ENCODE results near the gene PRR9. TPM values are rescaled to one million over a fixed set of nuclear protein-coding genes. Genes with fewer than 3 reads are reported as not detected.
"Not testable (repeated sequence)": the region's sequence is repeated elsewhere in the genome, so short reads cannot be mapped to it uniquely, and the experiment has no call there.

The PRR9 gene
- total and polyA plus RNA-seq, 2 of the 8 experiments (the other 6 are each of a cell fraction or from before 2014, with no cell fraction given), result not detected

- not testable (repeated sequence) for FAIRE-seq
These were observed 29.1 kb upstream of the PRR9 start for GRCh38 chr1:153188301-153188700.

More at GRCh38 chr1:153188301-153188700, 29.1 kb upstream of the PRR9 start:
- H3K14ac ChIP-seq (ENCODE audit: insufficient read length); H3K36me3 ChIP-seq (ENCODE audit: control insufficient read depth in 2 of 4, insufficient read depth in 4 of 4, low read length in 3 of 4); H2BK5ac ChIP-seq (ENCODE audit: low read depth, low read length); H3K9ac ChIP-seq (replicated peaks in 1 of 4; ENCODE audit: extremely low read depth in 1 of 4, low read depth in 3 of 4, low read length in 3 of 4); H2BK12ac ChIP-seq (ENCODE audit: low read depth, low read length); POLR2A ChIA-PET (ENCODE audit: partially characterized antibody); H3K56ac ChIP-seq (replicated peaks; ENCODE audit: insufficient read length, low read depth, low read length); H3K4me3 ChIP-seq (ENCODE audit: extremely low read depth in 1 of 4, insufficient read depth in 2 of 4, low read depth in 3 of 4, low read length in 4 of 4); H3K79me2 ChIP-seq (ENCODE audit: control insufficient read depth in 1 of 2, insufficient read depth in 2 of 2, low read length in 2 of 2); H3K23me2 ChIP-seq (ENCODE audit: low read depth, low read length); H3K27me3 ChIP-seq (replicated peaks in 1 of 4; ENCODE audit: control insufficient read depth in 3 of 4, extremely low read depth in 1 of 4, insufficient read depth in 3 of 4, low read length in 3 of 4); H3K18ac ChIP-seq (ENCODE audit: extremely low read depth, low read length); H4K5ac ChIP-seq (ENCODE audit: insufficient read length, low read depth, low read length); H2AFZ ChIP-seq (ENCODE audit: low read length); H2BK20ac ChIP-seq (ENCODE audit: low read length); H3K4ac ChIP-seq (replicated peaks; ENCODE audit: insufficient read length, low read depth, low read length); H3K4me2 ChIP-seq (ENCODE audit: insufficient read depth in 1 of 2, low read depth in 2 of 2, low read length in 2 of 2); H3K27ac ChIP-seq (ENCODE audit: low read depth, low read length); H4K91ac ChIP-seq (replicated peaks; ENCODE audit: insufficient read length, low read length); H2BK120ac ChIP-seq (replicated peaks; ENCODE audit: low read depth, low read length); H3K79me1 ChIP-seq (ENCODE audit: low read depth, low read length); H3K4me1 ChIP-seq (replicated peaks in 1 of 4; ENCODE audit: control insufficient read depth in 3 of 4, insufficient read depth in 4 of 4, low read length in 3 of 4); H3K23ac ChIP-seq (ENCODE audit: insufficient read length); DNase-seq (ENCODE audit: low read depth in 1 of 2, low spot score in 2 of 2); H2BK15ac ChIP-seq (ENCODE audit: low read length); H4K20me1 ChIP-seq (replicated peaks in 1 of 2; ENCODE audit: control insufficient read depth in 1 of 2, insufficient read depth in 2 of 2, low read length in 2 of 2); H3K9me3 ChIP-seq (ENCODE audit: insufficient read depth in 2 of 2, low read depth in 1 of 2, low read length in 1 of 2): not testable (repeated sequence)
- 95% methylated on average over 4 of the region's 4 CpGs; no CpG with 5 or more reads in 1 of the 2 experiments for WGBS, 2 experiments (ENCODE audit: extremely low coverage in 1 of 2, insufficient coverage in 1 of 2, insufficient read length in 1 of 2, insufficient replicate concordance in 2 of 2, low coverage in 1 of 2, low lambda C conversion rate in 2 of 2, missing lambda C conversion rate in 1 of 2)
- 0 out of 2 replicates have a peak overlapping the region, but pooled peaks have one; percentile 13 for H2AK5ac ChIP-seq (ENCODE audit: low read depth, low read length)
- CTCF ChIA-PET (ENCODE audit: partially characterized antibody), result interaction anchor here (1.0 to 10.6 kb wide), 7 partner anchors 8 to 316 kb away, joined by 3 to 200 read pairs (median 3); no protein-coding TSS in a partner anchor
- H4K8ac ChIP-seq (ENCODE audit: extremely low read depth, insufficient read depth, low read length), result peak overlapping the region; percentile 11; the same call in 1 of the 2 replicates

All from H1 (cell line).